Fibroblast of the aortic adventitia (primary cell): ENCODE results near the gene MYO5B. TPM values are rescaled to one million over a fixed set of nuclear protein-coding genes. Genes with fewer than 3 reads are reported as not detected.

Experiments used
- DNase-seq: peaks from one replicate; pipeline ENCODE4 v3.0.0-alpha.2; 2010; ENCODE audit warnings: low read depth
- H3K4me3 ChIP-seq: 2 replicates; pipeline ENCODE4 v1.5.1; 2011; ENCODE audit warnings: low read depth, mild to moderate bottlenecking, control low read depth, low read length, moderate library complexity
- CTCF ChIP-seq: IDR thresholded peaks from 2 replicates; pipeline ENCODE4 v1.5.1; 2011; ENCODE audit warnings: mild to moderate bottlenecking, low read length, control low read depth, inconsistent platforms; ENCODE audit not compliant: insufficient read depth
- total RNA-seq: library from RNA; depleted of rRNA; stranded (reverse); fragments of >200 nt; gene quantifications from 2 replicates; pipeline ENCODE4 v1.2.3, GENCODE V29; 2012; ENCODE audit warnings: low replicate concordance

The MYO5B gene
- total RNA-seq, 1 donor: 0.09 TPM

- no peak overlapping the region for H3K4me3 ChIP-seq
- no peak for TF ChIP-seq CTCF
- DNase-seq: no peak
Observed at GRCh38 chr18:49834258-49834657, 360.7 kb downstream of the MYO5B start.

- DNase-seq: no peak
- TF ChIP-seq CTCF: no peak
- H3K4me3 ChIP-seq: no peak overlapping the region
Observed at GRCh38 chr18:49833814-49834213, 361.1 kb downstream of the MYO5B start.

GRCh38 chr18:49832221-49832647, 362.7 kb downstream of the MYO5B start:
- no peak for DNase-seq
- no peak for TF ChIP-seq CTCF

GRCh38 chr18:49827996-49828395, 367.0 kb downstream of the MYO5B start:
- no peak for TF ChIP-seq CTCF
- DNase-seq: no peak
- no peak overlapping the region for H3K4me3 ChIP-seq

More at GRCh38 chr18:49832221-49832647, 362.7 kb downstream of the MYO5B start:
- H3K4me3 ChIP-seq: no peak overlapping the region

GRCh38 chr18:49819823-49820671, 374.9 kb downstream of the MYO5B start:
- no peak for DNase-seq
- no peak for TF ChIP-seq CTCF
- H3K4me3 ChIP-seq: no peak overlapping the region

- H3K4me3 ChIP-seq: no peak overlapping the region
- TF ChIP-seq CTCF: no peak
- DNase-seq: no peak
Observed at GRCh38 chr18:49819071-49819662, 375.8 kb downstream of the MYO5B start.
